ENCODE measurements around the gene WDR33. TPM values are rescaled to one million over a fixed set of nuclear protein-coding genes. Genes with fewer than 3 reads are reported as not detected.
A peak's percentile ranks its signal among the peaks of the same experiment; 100 is the strongest.

WDR33 gene
- total and polyA plus RNA-seq, 2 of the 13 experiments (the other 11 are each of a cell fraction or from before 2014, with no cell fraction given), result 54.9 to 78.2 TPM

DNA sequence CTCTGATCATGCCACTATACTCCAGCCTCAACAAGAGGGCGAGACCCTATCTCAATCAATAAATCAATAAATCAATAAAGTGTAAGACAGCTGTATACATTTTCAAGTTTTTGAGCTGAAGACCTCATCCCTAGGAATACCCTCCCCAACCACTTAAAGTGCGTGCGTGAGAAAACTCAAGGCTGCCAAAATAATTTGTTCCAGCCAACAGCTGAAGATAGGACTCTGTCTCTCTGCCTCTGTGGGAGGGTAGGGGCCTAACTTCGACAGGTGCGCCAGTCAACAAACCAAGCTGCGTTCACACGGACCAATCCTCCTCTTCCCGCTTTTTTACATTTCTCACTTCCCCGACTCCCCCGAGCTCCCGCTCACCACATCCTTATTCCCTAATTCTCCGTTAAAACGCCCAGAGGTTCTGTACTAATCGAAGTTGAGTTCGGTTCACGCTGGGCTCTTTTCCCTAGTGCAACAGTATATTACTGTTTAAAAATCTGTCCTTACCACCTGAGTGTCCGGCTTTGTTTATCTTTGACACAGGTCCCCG lies 46.4 kb upstream of the WDR33 start (continued):
- TF ChIP-seq, protein P1, sequence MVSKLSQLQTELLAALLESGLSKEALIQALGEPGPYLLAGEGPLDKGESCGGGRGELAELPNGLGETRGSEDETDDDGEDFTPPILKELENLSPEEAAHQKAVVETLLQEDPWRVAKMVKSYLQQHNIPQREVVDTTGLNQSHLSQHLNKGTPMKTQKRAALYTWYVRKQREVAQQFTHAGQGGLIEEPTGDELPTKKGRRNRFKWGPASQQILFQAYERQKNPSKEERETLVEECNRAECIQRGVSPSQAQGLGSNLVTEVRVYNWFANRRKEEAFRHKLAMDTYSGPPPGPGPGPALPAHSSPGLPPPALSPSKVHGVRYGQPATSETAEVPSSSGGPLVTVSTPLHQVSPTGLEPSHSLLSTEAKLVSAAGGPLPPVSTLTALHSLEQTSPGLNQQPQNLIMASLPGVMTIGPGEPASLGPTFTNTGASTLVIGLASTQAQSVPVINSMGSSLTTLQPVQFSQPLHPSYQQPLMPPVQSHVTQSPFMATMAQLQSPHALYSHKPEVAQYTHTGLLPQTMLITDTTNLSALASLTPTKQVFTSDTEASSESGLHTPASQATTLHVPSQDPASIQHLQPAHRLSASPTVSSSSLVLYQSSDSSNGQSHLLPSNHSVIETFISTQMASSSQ (IDR thresholded peaks at IDR 0.05; ENCODE audit: low read depth), result no peak
- TF ChIP-seq, protein P1 (CRISPR knock-in tag; IDR thresholded peaks at IDR 0.05; ENCODE audit: borderline replicate concordance), result no peak
- no peak for TF ChIP-seq ZNF614 (CRISPR knock-in tag; IDR thresholded peaks at IDR 0.05; ENCODE audit: borderline replicate concordance)
- TF ChIP-seq, protein P2, sequence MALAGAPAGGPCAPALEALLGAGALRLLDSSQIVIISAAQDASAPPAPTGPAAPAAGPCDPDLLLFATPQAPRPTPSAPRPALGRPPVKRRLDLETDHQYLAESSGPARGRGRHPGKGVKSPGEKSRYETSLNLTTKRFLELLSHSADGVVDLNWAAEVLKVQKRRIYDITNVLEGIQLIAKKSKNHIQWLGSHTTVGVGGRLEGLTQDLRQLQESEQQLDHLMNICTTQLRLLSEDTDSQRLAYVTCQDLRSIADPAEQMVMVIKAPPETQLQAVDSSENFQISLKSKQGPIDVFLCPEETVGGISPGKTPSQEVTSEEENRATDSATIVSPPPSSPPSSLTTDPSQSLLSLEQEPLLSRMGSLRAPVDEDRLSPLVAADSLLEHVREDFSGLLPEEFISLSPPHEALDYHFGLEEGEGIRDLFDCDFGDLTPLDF (CRISPR knock-in tag; IDR thresholded peaks at IDR 0.05), result no peak
- TF ChIP-seq PLRG1 (conservative IDR thresholded peaks at IDR 0.05), result no peak
- no peak for TF ChIP-seq SOX6 (IDR thresholded peaks at IDR 0.05)
- TF ChIP-seq SOX6 (CRISPR knock-in tag; IDR thresholded peaks at IDR 0.05), result peak; percentile 26; the same call in 1 of the 2 replicates
- no peak for TF ChIP-seq RBAK (CRISPR knock-in tag; IDR thresholded peaks at IDR 0.05)
- no peak for TF ChIP-seq FOXP1 (IDR thresholded peaks at IDR 0.05)
- no peak for TF ChIP-seq FOXP1 (CRISPR knock-in tag; IDR thresholded peaks at IDR 0.05)
- TF ChIP-seq, protein P3, sequence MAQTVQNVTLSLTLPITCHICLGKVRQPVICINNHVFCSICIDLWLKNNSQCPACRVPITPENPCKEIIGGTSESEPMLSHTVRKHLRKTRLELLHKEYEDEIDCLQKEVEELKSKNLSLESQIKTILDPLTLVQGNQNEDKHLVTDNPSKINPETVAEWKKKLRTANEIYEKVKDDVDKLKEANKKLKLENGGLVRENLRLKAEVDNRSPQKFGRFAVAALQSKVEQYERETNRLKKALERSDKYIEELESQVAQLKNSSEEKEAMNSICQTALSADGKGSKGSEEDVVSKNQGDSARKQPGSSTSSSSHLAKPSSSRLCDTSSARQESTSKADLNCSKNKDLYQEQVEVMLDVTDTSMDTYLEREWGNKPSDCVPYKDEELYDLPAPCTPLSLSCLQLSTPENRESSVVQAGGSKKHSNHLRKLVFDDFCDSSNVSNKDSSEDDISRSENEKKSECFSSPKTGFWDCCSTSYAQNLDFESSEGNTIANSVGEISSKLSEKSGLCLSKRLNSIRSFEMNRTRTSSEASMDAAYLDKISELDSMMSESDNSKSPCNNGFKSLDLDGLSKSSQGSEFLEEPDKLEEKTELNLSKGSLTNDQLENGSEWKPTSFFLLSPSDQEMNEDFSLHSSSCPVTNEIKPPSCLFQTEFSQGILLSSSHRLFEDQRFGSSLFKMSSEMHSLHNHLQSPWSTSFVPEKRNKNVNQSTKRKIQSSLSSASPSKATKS (CRISPR knock-in tag; IDR thresholded peaks at IDR 0.05), result 0 out of 2 replicates have a peak, but pooled peaks have one; percentile 64
- peak; percentile 84 for TF ChIP-seq ONECUT2 (CRISPR knock-in tag; IDR thresholded peaks at IDR 0.05)
